Mesenchymal stem cell (in vitro differentiated cells and primary cell): ENCODE results near the gene BICC1.
A peak's percentile ranks its signal among the peaks of the same experiment; 100 is the strongest.

Experiments used
- DNase-seq: peaks from one replicate; pipeline ENCODE4 v3.0.0-alpha.2; 2013
- H2AFZ ChIP-seq: one replicate; pipeline ENCODE4 v1.6.1; 2013; ENCODE audit warnings: low read depth, mild to moderate bottlenecking, control low read depth, inconsistent platforms, low read length, moderate library complexity
- H2AK5ac ChIP-seq: 2 replicates; pipeline ENCODE4 v1.6.1; 2013; ENCODE audit warnings: low read length, moderate library complexity, mild to moderate bottlenecking, inconsistent platforms; ENCODE audit not compliant: severe bottlenecking
- H2BK120ac ChIP-seq: one replicate; pipeline ENCODE4 v1.6.1; 2013; ENCODE audit warnings: low read depth, mild to moderate bottlenecking, inconsistent platforms, low read length, moderate library complexity
- H2BK12ac ChIP-seq, 2 experiments: one replicate each; pipeline ENCODE4 v1.6.1; 2013; ENCODE audit warnings: inconsistent platforms in 2 of 2, low read length in 2 of 2, mild to moderate bottlenecking in 2 of 2, moderate library complexity in 2 of 2, control low read depth in 1 of 2
- H2BK15ac ChIP-seq: one replicate; pipeline ENCODE4 v1.6.1; 2013; ENCODE audit warnings: mild to moderate bottlenecking, low read depth, inconsistent platforms; ENCODE audit not compliant: poor library complexity, severe bottlenecking
- H2BK5ac ChIP-seq: 2 replicates; pipeline ENCODE4 v1.6.1; 2013; ENCODE audit warnings: low read depth, mild to moderate bottlenecking, low read length, control low read depth, inconsistent platforms; ENCODE audit not compliant: poor library complexity, severe bottlenecking
- H3K14ac ChIP-seq, 2 experiments: one replicate each; pipeline ENCODE4 v1.6.1; 2013; ENCODE audit warnings: inconsistent platforms in 2 of 2, low read length in 2 of 2, control low read depth in 1 of 2, mild to moderate bottlenecking in 1 of 2, moderate library complexity in 1 of 2
- H3K18ac ChIP-seq, 2 experiments: one replicate each; pipeline ENCODE4 v1.6.1; 2013; ENCODE audit warnings: inconsistent platforms in 2 of 2, low read length in 2 of 2, control low read depth in 1 of 2, low read depth in 1 of 2, mild to moderate bottlenecking in 1 of 2
- H3K23ac ChIP-seq, 2 experiments: one replicate each; pipeline ENCODE4 v1.6.1; 2013; ENCODE audit warnings: inconsistent platforms in 2 of 2, low read length in 2 of 2, mild to moderate bottlenecking in 2 of 2, moderate library complexity in 2 of 2, control low read depth in 1 of 2
- H3K27ac ChIP-seq: 2 replicates; pipeline ENCODE4 v1.5.1; 2013; ENCODE audit warnings: mild to moderate bottlenecking, moderate library complexity, low read length, control low read depth, inconsistent platforms; ENCODE audit not compliant: poor library complexity, severe bottlenecking
- H3K27me3 ChIP-seq, 2 experiments: 2 replicates each; pipeline versions ENCODE4 v1.6.1 to v1.7.0; 2013; ENCODE audit warnings: low read length in 2 of 2, mild to moderate bottlenecking in 2 of 2, moderate library complexity in 2 of 2, control low read depth in 1 of 2, inconsistent platforms in 1 of 2; ENCODE audit not compliant: control insufficient read depth in 1 of 2, insufficient read depth in 1 of 2
- H3K36me3 ChIP-seq, 2 experiments: 2 replicates each; pipeline versions ENCODE4 v1.6.1 to v1.7.0; 2013; ENCODE audit warnings: low read length in 2 of 2, control low read depth in 1 of 2, inconsistent platforms in 1 of 2, low read depth in 1 of 2, mild to moderate bottlenecking in 1 of 2; ENCODE audit not compliant: insufficient read depth in 2 of 2, control insufficient read depth in 1 of 2
- H3K4ac ChIP-seq, 2 experiments: one replicate each; pipeline ENCODE4 v1.6.1; 2013; ENCODE audit warnings: inconsistent platforms in 2 of 2, low read length in 2 of 2, mild to moderate bottlenecking in 2 of 2, moderate library complexity in 2 of 2, control low read depth in 1 of 2, low read depth in 1 of 2
- H3K4me1 ChIP-seq: 2 replicates; pipeline ENCODE4 v1.6.1; 2013; ENCODE audit warnings: low read depth, low read length, control low read depth; ENCODE audit not compliant: control insufficient read depth, insufficient read depth
- H3K4me2 ChIP-seq: 2 replicates; pipeline ENCODE4 v1.6.1; 2013; ENCODE audit warnings: low read length, mild to moderate bottlenecking, inconsistent platforms; ENCODE audit not compliant: poor library complexity, severe bottlenecking
- H3K4me3 ChIP-seq, 2 experiments: 2 replicates each; pipeline versions ENCODE4 v1.5.1 to v1.7.0; 2013; ENCODE audit warnings: low read length in 2 of 2, mild to moderate bottlenecking in 2 of 2, control low read depth in 1 of 2, low read depth in 1 of 2; ENCODE audit not compliant: insufficient read depth in 1 of 2
- H3K79me1 ChIP-seq: replicated peaks from 2 replicates; pipeline ENCODE4 v1.6.1; 2013; ENCODE audit warnings: mild to moderate bottlenecking, control low read depth, low read length, inconsistent platforms; ENCODE audit not compliant: poor library complexity, severe bottlenecking
- H3K9ac ChIP-seq: 2 replicates; pipeline ENCODE4 v1.7.0; 2013; ENCODE audit warnings: mild to moderate bottlenecking, low read length, moderate library complexity
- H3K9me3 ChIP-seq: 2 replicates; pipeline ENCODE4 v1.7.0; 2013; ENCODE audit warnings: mild to moderate bottlenecking, low read length; ENCODE audit not compliant: control insufficient read depth
- H4K8ac ChIP-seq: one replicate; pipeline ENCODE4 v1.6.1; 2013; ENCODE audit warnings: inconsistent platforms, mild to moderate bottlenecking, low read length, moderate library complexity
- H4K91ac ChIP-seq: one replicate; pipeline ENCODE4 v1.6.1; 2013; ENCODE audit warnings: mild to moderate bottlenecking, low read length, inconsistent platforms
- WGBS: methylation state at CpG from one replicate; pipeline ENCODE4 v1.1.7; 2013; ENCODE audit warnings: mixed read lengths; 5-methylcytosine and 5-hydroxymethylcytosine counted together

Gene BICC1

GRCh38 chr10:58621379-58622077 lies 108.9 kb downstream of the BICC1 start:
- Histone ChIP-seq H3K18ac (no peak overlapping the region), H3K23ac (no peak overlapping the region), H3K79me1 (peaks cover 7% of the 10 kb centered on the region), H3K27me3 (no peaks in the 10 kb centered on the region), H2BK15ac (no peak overlapping the region), H3K36me3 (peaks cover 34 to 68% of the 10 kb centered on the region in 2 experiments), H2AFZ (no peak overlapping the region), H3K4me3 (no peak overlapping the region), H3K9me3 (no peaks in the 10 kb centered on the region), H2BK5ac (no peak overlapping the region), H2BK12ac (no peak overlapping the region), H3K4ac (no peak overlapping the region), H4K91ac (no peak overlapping the region), H3K4me1 (peaks cover 6% of the 10 kb centered on the region), H3K4me2 (no peak overlapping the region), H3K14ac (no peak overlapping the region), H3K27ac (no peak overlapping the region), H4K8ac (no peak overlapping the region), H2AK5ac (no peak overlapping the region), H3K9ac (no peak overlapping the region), H2BK120ac (no peak overlapping the region)
- DNase-seq = no peak
- WGBS = 91% methylated on average over 7 of the region's 7 CpGs

GRCh38 chr10:58622246-58622645 lies 109.6 kb downstream of the BICC1 start:
- Histone ChIP-seq H2AFZ (no peak overlapping the region), H2BK12ac (no peak overlapping the region), H3K14ac (no peak overlapping the region), H4K8ac (no peak overlapping the region), H3K36me3 (peaks cover 27 to 65% of the 10 kb centered on the region in 2 experiments), H3K4me1 (peaks cover 4% of the 10 kb centered on the region), H3K9me3 (no peaks in the 10 kb centered on the region), H3K27ac (no peak overlapping the region), H3K18ac (no peak overlapping the region), H3K4ac (no peak overlapping the region), H2AK5ac (no peak overlapping the region), H2BK120ac (no peak overlapping the region), H3K4me2 (no peak overlapping the region), H3K27me3 (no peaks in the 10 kb centered on the region), H3K79me1 (peaks cover 7% of the 10 kb centered on the region), H2BK5ac (no peak overlapping the region), H4K91ac (no peak overlapping the region), H3K9ac (no peak overlapping the region), H3K4me3 (no peak overlapping the region), H3K23ac (no peak overlapping the region), H2BK15ac (no peak overlapping the region)
- WGBS = 100% methylated on average over 1 of the region's 1 CpG
- no peak for DNase-seq

- 62% methylated on average over 3 of the region's 3 CpGs for WGBS
- no peak overlapping the region for H2BK15ac ChIP-seq
- H3K9ac ChIP-seq = peak overlapping the region; percentile 27
- H2AFZ ChIP-seq = no peak overlapping the region
- H3K4me1 ChIP-seq = peaks cover 7% of the 10 kb centered on the region
- DNase-seq = no peak
- no peak overlapping the region for H2BK5ac ChIP-seq
- H3K23ac ChIP-seq = no peak overlapping the region
- H2BK12ac ChIP-seq = no peak overlapping the region
- no peak overlapping the region for H4K91ac ChIP-seq
- no peak overlapping the region for H3K4ac ChIP-seq
- H3K27ac ChIP-seq = no peak overlapping the region
- H3K27me3 ChIP-seq = no peaks in the 10 kb centered on the region
- no peak overlapping the region for H3K4me2 ChIP-seq
- peak overlapping the region in 1 of 2 experiments; percentile 12 for H3K4me3 ChIP-seq
- no peak overlapping the region for H2AK5ac ChIP-seq
- H3K36me3 ChIP-seq = peaks cover 17 to 63% of the 10 kb centered on the region in 2 experiments
- no peak overlapping the region for H3K14ac ChIP-seq
- no peak overlapping the region for H4K8ac ChIP-seq
- no peaks in the 10 kb centered on the region for H3K9me3 ChIP-seq
- peaks cover 7% of the 10 kb centered on the region for H3K79me1 ChIP-seq
- no peak overlapping the region for H3K18ac ChIP-seq
- no peak overlapping the region for H2BK120ac ChIP-seq
Measured at GRCh38 chr10:58625070-58625469, 112.4 kb downstream of the BICC1 start.

GRCh38 chr10:58627392-58627791 lies 114.7 kb downstream of the BICC1 start:
- H2AK5ac ChIP-seq = no peak overlapping the region
- WGBS = 71% methylated on average over 2 of the region's 6 CpGs
- no peaks in the 10 kb centered on the region for H3K27me3 ChIP-seq
- H3K4me2 ChIP-seq = no peak overlapping the region
- H3K36me3 ChIP-seq = peaks cover 14 to 49% of the 10 kb centered on the region in 2 experiments
- H3K9ac ChIP-seq = no peak overlapping the region
- no peak overlapping the region for H2BK15ac ChIP-seq
- H2BK120ac ChIP-seq = no peak overlapping the region
- H2AFZ ChIP-seq = no peak overlapping the region
- H3K9me3 ChIP-seq = no peaks in the 10 kb centered on the region
- H3K27ac ChIP-seq = no peak overlapping the region
- H2BK5ac ChIP-seq = no peak overlapping the region
- H3K4me1 ChIP-seq = peaks cover 5% of the 10 kb centered on the region
- H4K91ac ChIP-seq = no peak overlapping the region
- no peak overlapping the region for H4K8ac ChIP-seq
- H3K18ac ChIP-seq = no peak overlapping the region
- H2BK12ac ChIP-seq = no peak overlapping the region
- H3K4me3 ChIP-seq = no peak overlapping the region
- H3K14ac ChIP-seq = no peak overlapping the region
- H3K23ac ChIP-seq = no peak overlapping the region
- DNase-seq = no peak
- peaks cover 11% of the 10 kb centered on the region for H3K79me1 ChIP-seq
- no peak overlapping the region for H3K4ac ChIP-seq
